Dermis lymphatic vessel endothelial cell (primary cell): Measurements from ENCODE around the gene PLEKHJ1. TPM values are rescaled to one million over a fixed set of nuclear protein-coding genes. Genes with fewer than 3 reads are reported as not detected.

ENCODE experiments used
- total RNA-seq: library from RNA; depleted of rRNA; stranded (reverse); fragments of >200 nt; gene quantifications from 2 replicates; pipeline ENCODE4 v1.2.1, GENCODE V29; 2014

PLEKHJ1 gene, protein sequence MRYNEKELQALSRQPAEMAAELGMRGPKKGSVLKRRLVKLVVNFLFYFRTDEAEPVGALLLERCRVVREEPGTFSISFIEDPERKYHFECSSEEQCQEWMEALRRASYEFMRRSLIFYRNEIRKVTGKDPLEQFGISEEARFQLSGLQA
- 62.7 and 69.4 TPM in 2 replicates for total RNA-seq

DNA sequence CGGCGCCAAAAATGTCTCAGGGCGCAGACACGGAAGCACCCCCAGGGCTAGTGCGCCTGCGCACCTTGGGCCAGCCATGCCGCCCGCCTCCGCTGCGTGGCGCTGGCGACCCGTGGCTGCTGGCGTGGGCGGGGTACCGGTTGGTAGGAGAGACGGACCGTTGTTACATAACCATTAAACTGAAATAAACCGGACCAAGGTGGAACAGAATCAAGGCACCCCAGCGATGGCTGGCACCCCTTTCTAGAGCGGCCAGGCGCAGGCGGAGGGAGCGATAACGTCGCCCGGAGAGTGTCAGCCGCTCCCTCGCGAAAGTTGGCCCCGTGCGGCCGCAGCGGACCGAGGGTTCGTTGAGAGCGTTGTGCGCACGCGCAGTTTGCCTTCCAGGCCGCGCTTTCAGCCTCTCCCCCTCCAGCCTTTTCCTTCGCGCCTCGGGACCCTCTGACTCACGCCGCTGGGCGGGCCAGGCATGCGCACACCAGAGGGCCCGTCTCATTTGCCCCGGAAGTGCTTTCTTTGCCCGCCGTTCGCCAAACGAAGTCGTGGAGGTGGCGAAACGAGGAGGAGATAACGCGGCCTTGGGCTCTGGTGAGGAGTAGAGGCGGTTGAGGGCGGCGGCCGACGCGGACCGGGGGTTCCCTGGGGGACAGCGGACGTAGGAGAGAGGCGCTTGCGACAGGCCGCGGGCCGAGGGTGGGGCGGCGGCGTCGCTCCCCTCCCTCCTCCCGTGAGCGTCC lies at the start of gene PLEKHJ1, which contains the start of gene SF3A2:
Gene PLEKHJ1, minus strand, starts transcription at position 16 of the 737 bp plus-strand sequence. CDS start 81 bp downstream, outside the sequence.
Gene SF3A2, plus strand, starts transcription at position 511 of the 737 bp plus-strand sequence. CDS start 6,595 bp downstream, outside the sequence.

DNA sequence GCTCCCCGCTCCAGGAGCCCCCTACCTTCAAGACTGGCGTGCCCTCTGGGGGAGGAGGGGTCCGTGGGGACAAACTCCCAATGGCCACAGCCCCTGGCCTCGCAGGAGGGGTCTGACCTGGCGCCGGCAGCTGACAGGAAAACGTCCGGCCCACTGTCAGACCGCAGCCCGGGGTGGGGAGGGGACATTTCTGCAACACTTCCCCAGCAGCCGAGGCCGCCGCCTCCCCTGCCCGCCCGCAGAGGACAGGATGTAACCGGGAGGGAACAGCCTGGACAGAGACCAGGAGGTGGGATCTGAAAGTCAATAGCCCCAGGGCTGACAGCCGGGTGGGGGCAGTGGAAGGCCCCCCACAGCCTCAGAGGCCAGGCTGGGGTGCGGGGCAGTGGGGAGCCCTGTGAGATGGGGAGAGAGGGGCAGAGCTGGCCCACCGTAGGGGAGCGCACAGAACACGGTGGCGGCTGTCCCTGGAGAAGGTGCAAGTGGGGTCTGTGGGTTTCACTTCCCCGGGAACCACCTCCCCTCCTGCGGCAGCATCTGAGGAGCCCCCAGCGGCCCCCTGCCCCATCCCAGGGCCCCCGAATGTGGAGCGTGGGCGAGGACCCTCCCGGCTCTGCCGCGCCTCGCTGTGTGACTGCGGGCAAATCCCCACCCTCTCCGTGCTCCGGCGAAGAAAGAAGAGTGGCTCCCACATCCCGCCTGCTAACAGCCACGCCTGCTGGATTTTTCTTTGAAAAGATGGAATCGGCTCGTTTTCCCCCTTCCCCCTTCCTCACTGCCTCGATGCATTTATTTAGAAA lies 46.1 kb upstream of the PLEKHJ1 start, which contains the start of gene PEAK3:
Gene PEAK3, minus strand, starts transcription at position 114 of the 800 bp plus-strand sequence. CDS start 1,244 bp downstream, outside the sequence.

DNA sequence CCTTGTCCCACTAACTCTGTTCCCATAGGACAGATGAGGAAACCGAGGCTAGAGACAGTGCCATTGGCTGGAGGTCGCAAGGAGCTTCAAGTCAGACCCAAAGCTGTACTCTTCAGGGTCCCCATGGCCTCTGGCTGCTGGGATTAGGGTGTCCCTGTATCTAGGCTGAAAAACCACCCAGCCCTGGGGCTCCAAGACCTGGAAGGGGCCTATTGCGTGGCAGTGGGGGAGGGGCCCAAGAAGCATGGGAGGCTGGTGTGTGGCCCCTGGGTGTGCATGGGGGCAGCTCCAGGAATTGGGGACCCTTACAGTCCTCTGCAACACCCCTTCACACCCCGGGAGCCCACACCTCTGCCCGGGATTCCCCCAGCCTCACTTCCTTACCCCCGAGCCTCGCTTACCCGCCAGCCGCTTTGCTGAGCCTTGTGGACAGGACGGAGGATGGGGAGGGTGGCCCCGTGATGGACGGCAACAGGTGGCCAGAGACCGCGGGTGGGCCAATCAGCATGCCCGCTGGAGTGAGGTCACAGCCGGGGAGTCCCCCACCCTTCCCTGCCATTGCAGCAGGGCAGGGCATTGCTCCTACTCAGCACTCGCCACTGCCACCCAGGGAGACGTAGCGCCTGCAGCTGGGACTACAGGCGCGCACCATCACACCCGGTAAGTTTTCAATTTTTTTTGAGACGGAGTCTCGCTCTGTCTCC lies 20.0 kb upstream of the PLEKHJ1 start, which contains the start of gene JSRP1:
Gene JSRP1, minus strand, starts transcription at position 436 of the 704 bp plus-strand sequence. CDS start 1,103 bp downstream, outside the sequence.

DNA sequence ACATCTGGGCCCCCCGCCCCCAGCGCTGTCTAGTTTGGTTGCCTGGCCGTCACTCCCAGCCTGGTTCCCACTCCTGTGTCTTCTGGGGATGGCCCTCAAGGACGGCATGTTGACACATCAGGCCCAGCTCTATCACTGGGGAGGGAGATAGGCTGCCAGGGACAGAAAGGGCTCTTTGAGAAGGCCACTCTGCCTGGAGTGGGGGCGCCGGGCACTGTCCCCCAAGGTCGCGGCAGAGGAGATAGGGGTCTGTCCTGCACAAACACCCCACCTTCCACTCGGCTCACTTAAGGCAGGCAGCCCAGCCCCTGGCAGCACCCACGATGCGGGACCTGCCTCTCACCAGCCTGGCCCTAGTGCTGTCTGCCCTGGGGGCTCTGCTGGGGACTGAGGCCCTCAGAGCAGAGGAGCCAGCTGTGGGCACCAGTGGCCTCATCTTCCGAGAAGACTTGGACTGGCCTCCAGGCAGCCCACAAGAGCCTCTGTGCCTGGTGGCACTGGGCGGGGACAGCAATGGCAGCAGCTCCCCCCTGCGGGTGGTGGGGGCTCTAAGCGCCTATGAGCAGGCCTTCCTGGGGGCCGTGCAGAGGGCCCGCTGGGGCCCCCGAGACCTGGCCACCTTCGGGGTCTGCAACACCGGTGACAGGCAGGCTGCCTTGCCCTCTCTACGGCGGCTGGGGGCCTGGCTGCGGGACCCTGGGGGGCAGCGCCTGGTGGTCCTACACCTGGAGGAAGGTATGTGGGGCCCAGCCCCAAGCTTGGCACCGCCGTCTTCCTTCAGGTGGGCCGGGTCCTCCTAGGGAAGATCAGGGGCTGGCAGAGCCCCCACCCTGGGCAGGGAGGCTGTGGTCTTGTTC lies 13.1 kb upstream of the PLEKHJ1 start, which contains the start of gene AMH:
Gene AMH, plus strand, starts transcription at position 314 of the 857 bp plus-strand sequence. Its CDS starts 10 bp downstream, at position 324.

Other genes with a start within 250 kb of the PLEKHJ1 start
- 29.8 and 40.8 TPM in 2 replicates for gene BTBD2, start 220.6 kb downstream of the PLEKHJ1 start, total RNA-seq
- gene MKNK2, start 185.1 kb downstream of the PLEKHJ1 start, total RNA-seq = 75.1 and 110 TPM in 2 replicates
- 14.1 and 20.4 TPM in 2 replicates for gene MOB3A, start 140.0 kb downstream of the PLEKHJ1 start, total RNA-seq
- 0.95 and 1.4 TPM in 2 replicates for gene IZUMO4, start 139.4 kb downstream of the PLEKHJ1 start, total RNA-seq
- 56.6 and 61.2 TPM in 2 replicates for gene AP3D1, start 84.8 kb downstream of the PLEKHJ1 start, total RNA-seq
- gene DOT1L, start 72.4 kb downstream of the PLEKHJ1 start, total RNA-seq = 2.2 and 2.8 TPM in 2 replicates
- 46.4 and 56.8 TPM in 2 replicates for gene SF3A2, start 495 bp upstream of the PLEKHJ1 start, total RNA-seq
- gene AMH, start 13.0 kb upstream of the PLEKHJ1 start, total RNA-seq = 1.3 and 2.0 TPM in 2 replicates
- 0.43 TPM in 1 of 2 replicates, not detected in the other for gene JSRP1, start 20.1 kb upstream of the PLEKHJ1 start, total RNA-seq
- 0.22 and 0.26 TPM in 2 replicates for gene PEAK3, start 45.8 kb upstream of the PLEKHJ1 start, total RNA-seq
- gene LINGO3, start 71.8 kb upstream of the PLEKHJ1 start, total RNA-seq = not detected in 2 replicates
- 78.6 and 88.9 TPM in 2 replicates for gene LSM7, start 92.3 kb upstream of the PLEKHJ1 start, total RNA-seq
- gene SPPL2B, start 92.4 kb upstream of the PLEKHJ1 start, total RNA-seq = 18.6 and 25.1 TPM in 2 replicates
- gene TMPRSS9, start 123.9 kb upstream of the PLEKHJ1 start, total RNA-seq = under 0.01 TPM in 2 replicates
- 42.1 and 43.8 TPM in 2 replicates for gene TIMM13, start 191.3 kb upstream of the PLEKHJ1 start, total RNA-seq
- gene LMNB2, start 220.6 kb upstream of the PLEKHJ1 start, total RNA-seq = 36.4 and 36.7 TPM in 2 replicates
- 36.7 and 106 TPM in 2 replicates for gene GADD45B, start 239.8 kb upstream of the PLEKHJ1 start, total RNA-seq